ENCODE measurements around the gene RAD51B.

RAD51B gene

DNA sequence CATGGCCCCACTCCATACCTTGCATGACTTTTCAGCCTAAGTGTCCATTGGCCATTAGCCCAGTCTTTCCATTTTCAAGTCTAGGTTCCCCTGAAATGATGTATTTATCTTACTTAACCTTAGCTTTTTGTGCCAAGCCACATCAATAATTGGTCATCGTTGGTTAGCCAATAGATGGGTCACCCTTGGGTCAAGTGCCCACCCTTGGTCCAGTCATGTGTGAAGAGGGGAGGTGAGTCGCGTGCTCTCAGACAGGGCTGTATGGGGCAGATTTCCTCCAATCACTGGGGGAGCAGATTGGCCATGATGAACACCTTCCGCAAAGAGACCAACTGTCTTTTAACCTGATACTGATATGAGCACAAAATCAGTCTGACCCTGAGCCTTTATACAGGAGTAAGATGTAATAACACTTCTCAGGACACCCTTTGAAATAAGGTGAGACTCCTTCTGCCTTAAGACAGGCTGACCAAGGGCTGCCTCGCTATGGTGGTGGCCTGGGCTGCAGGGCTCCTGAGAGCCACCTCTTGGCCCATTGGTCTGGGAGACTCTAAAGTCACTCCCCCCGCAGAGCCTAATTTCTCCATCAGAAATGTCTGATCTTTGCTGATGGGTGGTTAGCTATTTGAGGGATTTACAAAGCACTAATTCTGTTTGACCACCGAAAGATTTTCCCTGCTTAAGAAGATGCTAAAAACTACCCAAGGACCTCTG lies 830.1 kb downstream of the RAD51B start:
- Histone ChIP-seq H3K36me3 (ENCODE audit: control insufficient read depth, insufficient read depth, low read length) (no peaks in the 10 kb centered on the region), H3K27me3 (ENCODE audit: control insufficient read depth, insufficient read depth, low read length) (no peaks in the 10 kb centered on the region), H3K4me2 (ENCODE audit: low read length) (no peak overlapping the region), H3K4me3 (ENCODE audit: low read depth, low read length) (no peak overlapping the region), H3K9me3 (ENCODE audit: control insufficient read depth, low read length) (no peaks in the 10 kb centered on the region), H3K9ac (no peak overlapping the region), H3K4me1 (peaks cover 12% of the 10 kb centered on the region), H3K79me2 (no peaks in the 10 kb centered on the region), H2AFZ (no peak overlapping the region), H3K27ac (no peak overlapping the region)
- TF ChIP-seq, protein P1, sequence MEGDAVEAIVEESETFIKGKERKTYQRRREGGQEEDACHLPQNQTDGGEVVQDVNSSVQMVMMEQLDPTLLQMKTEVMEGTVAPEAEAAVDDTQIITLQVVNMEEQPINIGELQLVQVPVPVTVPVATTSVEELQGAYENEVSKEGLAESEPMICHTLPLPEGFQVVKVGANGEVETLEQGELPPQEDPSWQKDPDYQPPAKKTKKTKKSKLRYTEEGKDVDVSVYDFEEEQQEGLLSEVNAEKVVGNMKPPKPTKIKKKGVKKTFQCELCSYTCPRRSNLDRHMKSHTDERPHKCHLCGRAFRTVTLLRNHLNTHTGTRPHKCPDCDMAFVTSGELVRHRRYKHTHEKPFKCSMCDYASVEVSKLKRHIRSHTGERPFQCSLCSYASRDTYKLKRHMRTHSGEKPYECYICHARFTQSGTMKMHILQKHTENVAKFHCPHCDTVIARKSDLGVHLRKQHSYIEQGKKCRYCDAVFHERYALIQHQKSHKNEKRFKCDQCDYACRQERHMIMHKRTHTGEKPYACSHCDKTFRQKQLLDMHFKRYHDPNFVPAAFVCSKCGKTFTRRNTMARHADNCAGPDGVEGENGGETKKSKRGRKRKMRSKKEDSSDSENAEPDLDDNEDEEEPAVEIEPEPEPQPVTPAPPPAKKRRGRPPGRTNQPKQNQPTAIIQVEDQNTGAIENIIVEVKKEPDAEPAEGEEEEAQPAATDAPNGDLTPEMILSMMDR (IDR thresholded peaks at IDR 0.05): no peak

DNA sequence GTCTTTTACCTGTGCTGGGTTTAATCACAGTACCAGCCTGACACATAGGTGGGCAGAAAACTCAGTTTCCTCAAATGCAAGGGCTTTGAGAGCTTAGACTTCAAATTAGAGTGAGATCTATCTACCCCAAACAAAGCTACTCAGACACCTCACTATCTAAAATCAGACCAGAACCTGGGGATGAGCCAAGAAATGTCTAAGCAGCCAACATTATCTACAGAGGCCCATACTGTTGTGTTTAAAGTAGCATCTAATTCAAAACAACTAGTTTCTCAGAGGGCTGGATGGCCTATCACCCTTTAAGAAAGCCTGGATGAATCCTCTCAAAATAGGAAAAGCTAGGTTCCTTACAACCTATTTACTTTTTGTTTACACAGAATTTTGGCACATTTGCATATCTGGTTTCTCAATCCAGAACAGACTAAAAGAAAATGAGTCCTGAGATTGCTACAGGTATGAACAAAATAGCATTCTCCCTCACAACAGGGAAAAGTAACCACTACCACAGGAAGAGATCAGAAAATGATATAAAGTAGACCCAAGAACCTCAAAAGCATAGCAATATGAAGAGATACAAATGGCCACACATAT lies 830.9 kb downstream of the RAD51B start:
- Histone ChIP-seq H2AFZ (peak overlapping the region; percentile 5), H3K4me1 (peaks cover 12% of the 10 kb centered on the region), H3K36me3 (ENCODE audit: control insufficient read depth, insufficient read depth, low read length) (no peaks in the 10 kb centered on the region), H3K79me2 (no peaks in the 10 kb centered on the region), H3K4me2 (ENCODE audit: low read length) (peak overlapping the region; percentile 5), H3K9ac (no peak overlapping the region), H3K9me3 (ENCODE audit: control insufficient read depth, low read length) (no peaks in the 10 kb centered on the region), H3K27me3 (ENCODE audit: control insufficient read depth, insufficient read depth, low read length) (no peaks in the 10 kb centered on the region), H3K27ac (peak overlapping the region; percentile 21), H3K4me3 (ENCODE audit: low read depth, low read length) (no peak overlapping the region)
- TF ChIP-seq, protein P1 (IDR thresholded peaks at IDR 0.05): no peak

DNA sequence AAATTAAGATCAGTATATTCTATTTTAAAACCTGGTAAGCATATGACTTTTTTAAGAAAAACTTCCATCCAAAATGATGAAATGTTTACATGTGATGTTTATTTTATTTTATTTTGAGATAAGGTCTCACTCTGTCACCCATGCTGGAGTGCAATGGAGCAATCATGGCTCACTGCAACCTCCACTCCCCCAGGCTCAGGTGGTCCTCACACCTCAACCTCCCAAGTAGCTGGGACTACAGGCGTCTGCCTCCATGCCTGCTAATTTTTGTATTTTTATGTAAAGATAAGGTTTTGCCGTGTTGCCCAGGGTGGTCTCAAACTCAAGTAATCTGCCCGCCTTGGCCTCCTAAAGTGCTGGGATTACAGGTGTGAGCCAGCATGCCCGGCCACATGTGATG lies 831.5 kb downstream of the RAD51B start:
- no peaks in the 10 kb centered on the region for H3K9me3 ChIP-seq (ENCODE audit: control insufficient read depth, low read length)
- no peak overlapping the region for H3K4me2 ChIP-seq (ENCODE audit: low read length)
- no peak overlapping the region for H3K4me3 ChIP-seq (ENCODE audit: low read depth, low read length)
- no peak overlapping the region for H2AFZ ChIP-seq
- no peaks in the 10 kb centered on the region for H3K36me3 ChIP-seq (ENCODE audit: control insufficient read depth, insufficient read depth, low read length)
- H3K4me1 ChIP-seq: peaks cover 15% of the 10 kb centered on the region
- H3K27ac ChIP-seq: peak overlapping the region; percentile 21
- no peaks in the 10 kb centered on the region for H3K27me3 ChIP-seq (ENCODE audit: control insufficient read depth, insufficient read depth, low read length)
- H3K79me2 ChIP-seq: no peaks in the 10 kb centered on the region
- no peak overlapping the region for H3K9ac ChIP-seq
- TF ChIP-seq, protein P1 (IDR thresholded peaks at IDR 0.05): no peak

DNA sequence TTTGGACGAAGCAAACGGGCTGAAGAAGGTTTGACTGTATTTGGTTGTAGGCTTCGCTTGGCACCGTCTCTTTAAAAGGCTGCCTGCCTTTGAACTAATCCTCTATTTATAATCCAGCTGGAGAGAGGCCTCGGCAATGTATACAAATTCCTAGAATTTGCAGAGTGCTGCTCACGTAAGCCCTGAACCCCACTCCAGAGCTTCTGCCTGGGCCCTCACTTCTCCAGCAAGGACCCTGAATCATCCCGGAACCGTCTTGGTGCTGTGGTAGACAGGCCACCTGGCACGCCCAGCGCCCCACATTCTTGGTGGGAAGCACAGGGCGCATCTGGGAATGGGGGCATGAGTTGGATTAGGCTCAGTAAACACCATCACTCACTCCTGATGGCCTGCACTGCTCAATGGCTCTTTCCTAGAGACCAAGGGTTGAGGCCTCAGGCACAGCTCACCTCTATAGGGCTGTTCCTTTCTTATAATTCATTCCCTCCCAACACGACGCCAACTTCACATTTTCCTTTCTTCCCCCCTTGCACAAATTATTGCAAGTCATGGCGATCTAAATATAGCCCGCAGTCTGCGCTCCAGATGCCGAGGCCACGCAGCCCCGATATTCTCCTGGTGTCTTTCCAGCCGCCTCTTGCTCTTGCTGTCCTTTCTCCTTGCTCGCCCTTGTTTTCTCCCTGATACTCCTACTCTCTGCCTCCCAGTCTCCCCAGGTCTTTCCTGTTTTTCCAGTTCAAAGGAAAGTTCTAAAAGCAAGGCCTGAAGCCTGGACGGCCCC lies 832.3 kb downstream of the RAD51B start:
- Histone ChIP-seq H3K27ac (no peak overlapping the region), H3K27me3 (ENCODE audit: control insufficient read depth, insufficient read depth, low read length) (no peaks in the 10 kb centered on the region), H3K9ac (no peak overlapping the region), H3K9me3 (ENCODE audit: control insufficient read depth, low read length) (no peaks in the 10 kb centered on the region), H3K4me3 (ENCODE audit: low read depth, low read length) (no peak overlapping the region), H3K79me2 (no peaks in the 10 kb centered on the region), H3K4me1 (peaks cover 17% of the 10 kb centered on the region), H3K4me2 (ENCODE audit: low read length) (no peak overlapping the region), H2AFZ (no peak overlapping the region), H3K36me3 (ENCODE audit: control insufficient read depth, insufficient read depth, low read length) (no peaks in the 10 kb centered on the region)
- TF ChIP-seq, protein P1 (IDR thresholded peaks at IDR 0.05): no peak

Data from parathyroid adenoma (tissue), 2 donors.